Chondrocyte (in vitro differentiated cells): Measurements from ENCODE around the gene STARD7. TPM values are rescaled to one million over a fixed set of nuclear protein-coding genes. Genes with fewer than 3 reads are reported as not detected.

Experiments used
- DNase-seq: peaks from one replicate; pipeline ENCODE4 v3.0.0; 2021; ENCODE audit warnings: mixed read lengths, low spot score
- H3K27ac Mint-ChIP-seq: one replicate; pipeline ENCODE4 v1.8.0; 2021; ENCODE audit warnings: mild to moderate bottlenecking, moderate library complexity, mixed read lengths; ENCODE audit not compliant: unreplicated experiment
- H3K27me3 Mint-ChIP-seq: 2 replicates; pipeline ENCODE4 v1.8.0; 2021; ENCODE audit warnings: low read depth, mixed read lengths
- H3K36me3 Mint-ChIP-seq: 2 replicates; pipeline ENCODE4 v1.8.0; 2021; ENCODE audit warnings: low read depth, mixed read lengths
- H3K4me1 Mint-ChIP-seq: 2 replicates; pipeline ENCODE4 v1.8.0; 2021; ENCODE audit warnings: low read depth, mild to moderate bottlenecking, mixed read lengths
- H3K4me3 Mint-ChIP-seq: one replicate; pipeline ENCODE4 v1.8.0; 2021; ENCODE audit warnings: mild to moderate bottlenecking, moderate library complexity, mixed read lengths; ENCODE audit not compliant: unreplicated experiment
- H3K9me3 Mint-ChIP-seq: 2 replicates; pipeline ENCODE4 v1.8.0; 2021; ENCODE audit warnings: low read depth, mixed read lengths
- total RNA-seq: library from RNA; stranded (reverse); gene quantifications from 3 replicates; pipeline ENCODE4 v1.2.1, GENCODE V29; 2021
- TF ChIP-seq, protein P1 (sequence below): fragments of 200-600 bp; sonication (generic); IDR thresholded peaks from 2 replicates; pipeline ENCODE4 v1.5.0; 2021; ENCODE audit warnings: antibody characterized with exemption, mild to moderate bottlenecking, moderate library complexity

The STARD7 gene
- total RNA-seq, 1 donor from 2014 or later, result 66.1 TPM

DNA sequence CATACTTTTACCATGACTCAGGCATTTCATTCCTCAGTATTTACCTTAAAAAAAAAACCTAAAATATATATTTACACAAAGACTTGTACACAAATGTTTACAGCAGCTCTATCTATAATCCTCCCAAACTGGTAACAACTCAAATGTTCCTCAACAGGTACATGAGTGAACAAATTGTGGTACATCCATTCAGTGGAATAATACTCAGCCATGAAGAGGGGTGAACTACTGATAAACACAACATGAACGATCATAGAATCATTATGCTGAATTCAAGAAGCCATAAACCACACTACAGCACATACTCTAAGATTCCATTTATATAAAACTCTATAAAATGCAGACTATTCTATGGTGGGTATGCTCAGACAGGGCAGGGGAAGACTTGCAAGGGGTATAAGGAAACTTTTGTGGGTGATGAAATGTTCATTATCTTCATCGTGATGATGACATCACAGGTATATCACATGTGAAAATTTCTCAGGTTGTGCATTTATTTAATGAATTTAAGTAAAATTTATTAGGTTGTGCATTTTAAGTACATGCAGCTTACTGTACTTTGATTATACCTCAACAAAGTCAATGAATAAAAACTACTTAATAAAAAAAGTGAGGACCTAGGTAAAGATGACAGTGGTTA, 38.6 kb downstream of the STARD7 start:
- peaks cover 4% of the 10 kb centered on the region for H3K9me3 Mint-ChIP-seq
- peaks cover 9% of the 10 kb centered on the region for H3K4me1 Mint-ChIP-seq
- no peaks in the 10 kb centered on the region for H3K36me3 Mint-ChIP-seq

DNA sequence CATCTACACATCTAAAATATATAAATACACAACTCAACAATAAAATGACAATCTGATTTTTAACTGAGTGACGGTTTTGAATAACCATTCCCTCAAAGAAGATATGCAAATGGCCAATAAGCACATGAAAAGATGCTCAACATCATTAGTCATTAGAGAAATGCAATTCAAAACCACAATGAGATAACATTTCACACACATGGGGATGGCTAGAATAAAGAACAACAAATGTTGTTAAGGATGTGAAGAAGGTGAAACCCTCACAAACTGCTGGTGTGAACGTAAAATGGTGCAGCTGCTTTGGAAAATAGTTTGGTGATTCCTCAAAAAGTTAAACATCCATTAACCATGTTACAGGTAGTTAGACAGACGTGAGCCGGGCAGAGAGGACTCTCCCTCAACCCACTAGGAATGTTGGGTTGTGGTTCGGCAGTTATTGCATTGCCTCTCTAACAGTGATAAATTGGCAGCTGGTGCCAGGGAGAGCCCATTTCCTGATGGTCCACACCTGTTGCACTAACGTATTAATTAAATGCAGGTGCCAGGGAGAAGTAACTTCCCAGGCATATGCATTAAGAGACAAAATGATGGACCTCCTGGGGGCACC, 41.1 kb downstream of the STARD7 start:
- no peak for DNase-seq
- peaks cover 19% of the 10 kb centered on the region for H3K4me1 Mint-ChIP-seq
- H3K36me3 Mint-ChIP-seq, result no peaks in the 10 kb centered on the region
- no peak overlapping the region for H3K27ac Mint-ChIP-seq
- TF ChIP-seq, protein P1, sequence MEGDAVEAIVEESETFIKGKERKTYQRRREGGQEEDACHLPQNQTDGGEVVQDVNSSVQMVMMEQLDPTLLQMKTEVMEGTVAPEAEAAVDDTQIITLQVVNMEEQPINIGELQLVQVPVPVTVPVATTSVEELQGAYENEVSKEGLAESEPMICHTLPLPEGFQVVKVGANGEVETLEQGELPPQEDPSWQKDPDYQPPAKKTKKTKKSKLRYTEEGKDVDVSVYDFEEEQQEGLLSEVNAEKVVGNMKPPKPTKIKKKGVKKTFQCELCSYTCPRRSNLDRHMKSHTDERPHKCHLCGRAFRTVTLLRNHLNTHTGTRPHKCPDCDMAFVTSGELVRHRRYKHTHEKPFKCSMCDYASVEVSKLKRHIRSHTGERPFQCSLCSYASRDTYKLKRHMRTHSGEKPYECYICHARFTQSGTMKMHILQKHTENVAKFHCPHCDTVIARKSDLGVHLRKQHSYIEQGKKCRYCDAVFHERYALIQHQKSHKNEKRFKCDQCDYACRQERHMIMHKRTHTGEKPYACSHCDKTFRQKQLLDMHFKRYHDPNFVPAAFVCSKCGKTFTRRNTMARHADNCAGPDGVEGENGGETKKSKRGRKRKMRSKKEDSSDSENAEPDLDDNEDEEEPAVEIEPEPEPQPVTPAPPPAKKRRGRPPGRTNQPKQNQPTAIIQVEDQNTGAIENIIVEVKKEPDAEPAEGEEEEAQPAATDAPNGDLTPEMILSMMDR, result no peak
- no peak overlapping the region for H3K4me3 Mint-ChIP-seq
- H3K9me3 Mint-ChIP-seq, result peaks cover 4% of the 10 kb centered on the region
- peaks cover 1% of the 10 kb centered on the region for H3K27me3 Mint-ChIP-seq

More for the DNA sequence above, 38.6 kb downstream of the STARD7 start:
- TF ChIP-seq, protein P1, result no peak
- no peak overlapping the region for H3K4me3 Mint-ChIP-seq
- H3K27ac Mint-ChIP-seq, result no peak overlapping the region
- DNase-seq, result no peak
- H3K27me3 Mint-ChIP-seq, result peaks cover 1% of the 10 kb centered on the region

DNA sequence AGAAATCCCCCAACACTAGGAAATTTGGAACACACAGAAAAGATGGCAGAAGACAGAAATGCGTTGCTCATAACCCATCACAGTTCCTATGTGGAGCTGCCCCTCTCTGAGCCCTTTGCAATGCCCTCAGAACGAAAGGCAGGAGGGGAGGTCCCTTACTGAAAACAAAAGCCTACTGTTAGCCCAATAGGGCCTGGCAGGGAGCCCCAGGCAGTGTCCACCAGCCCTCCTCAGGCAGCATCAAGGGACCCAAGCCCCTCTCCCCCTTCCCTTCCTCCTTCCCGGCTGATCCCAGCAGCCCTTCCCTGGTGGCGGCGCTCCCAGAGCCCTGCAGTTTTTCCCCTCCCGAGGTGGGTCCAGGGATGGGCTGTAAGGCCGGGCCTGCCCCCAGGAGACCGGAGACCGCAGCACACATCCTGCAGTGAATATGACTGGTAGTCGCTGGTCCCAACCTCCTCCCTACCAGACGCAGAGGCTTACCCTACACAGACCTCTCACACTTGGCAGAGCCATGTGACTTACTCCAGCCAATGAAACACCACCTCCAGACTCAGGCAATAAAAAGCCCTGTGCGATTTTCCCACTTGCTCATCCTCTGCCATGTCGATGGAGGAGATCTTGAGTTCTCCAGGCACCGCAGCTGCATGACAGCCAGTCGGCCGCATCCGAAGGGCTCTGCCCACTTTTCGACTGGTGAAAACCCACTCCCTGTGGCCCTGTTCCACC, 44.0 kb downstream of the STARD7 start:
- Mint-ChIP-seq H3K4me1 (peaks cover 23% of the 10 kb centered on the region), H3K27me3 (no peaks in the 10 kb centered on the region), H3K36me3 (no peaks in the 10 kb centered on the region), H3K4me3 (no peak overlapping the region), H3K27ac (no peak overlapping the region), H3K9me3 (peaks cover 4% of the 10 kb centered on the region)
- TF ChIP-seq, protein P1, result no peak
- DNase-seq, result no peak

DNA sequence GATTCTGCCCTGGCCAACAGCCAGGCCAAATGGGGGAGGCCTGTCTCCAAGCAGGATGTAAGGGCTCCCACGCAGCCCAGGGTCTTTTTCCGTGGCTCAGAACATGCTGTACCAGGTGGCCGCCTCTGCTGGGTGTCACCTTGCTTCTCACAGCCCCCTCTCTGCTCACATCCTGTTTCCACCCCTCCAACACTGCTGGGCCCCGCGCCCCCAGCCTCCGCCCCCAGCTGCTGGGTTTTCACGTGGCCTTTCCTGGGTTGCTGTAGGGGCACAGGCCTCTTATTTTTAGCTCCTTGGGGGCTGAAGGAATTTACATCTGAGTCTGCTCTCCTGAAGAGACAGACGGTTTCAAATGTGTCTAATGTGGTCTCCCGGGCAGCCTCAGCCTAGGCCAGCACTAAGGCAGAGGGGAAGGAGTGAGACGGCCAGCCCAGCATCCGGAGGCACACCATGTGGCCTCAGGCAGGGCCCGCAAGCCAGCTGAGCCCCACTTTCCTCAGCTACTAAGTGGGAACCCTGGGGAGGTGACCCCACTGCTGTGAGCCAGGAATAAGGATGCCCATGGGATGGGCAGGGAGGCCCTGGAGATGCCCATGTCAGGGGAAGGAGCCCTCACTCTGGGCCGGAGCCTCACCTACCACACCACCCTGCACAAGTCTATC, 44.7 kb downstream of the STARD7 start:
- Mint-ChIP-seq H3K4me1 (peaks cover 19% of the 10 kb centered on the region), H3K27me3 (peaks cover 5% of the 10 kb centered on the region), H3K4me3 (no peak overlapping the region), H3K36me3 (no peaks in the 10 kb centered on the region), H3K9me3 (peaks cover 4% of the 10 kb centered on the region), H3K27ac (peak overlapping the region; percentile 29)
- TF ChIP-seq, protein P1, result no peak
- no peak for DNase-seq

DNA sequence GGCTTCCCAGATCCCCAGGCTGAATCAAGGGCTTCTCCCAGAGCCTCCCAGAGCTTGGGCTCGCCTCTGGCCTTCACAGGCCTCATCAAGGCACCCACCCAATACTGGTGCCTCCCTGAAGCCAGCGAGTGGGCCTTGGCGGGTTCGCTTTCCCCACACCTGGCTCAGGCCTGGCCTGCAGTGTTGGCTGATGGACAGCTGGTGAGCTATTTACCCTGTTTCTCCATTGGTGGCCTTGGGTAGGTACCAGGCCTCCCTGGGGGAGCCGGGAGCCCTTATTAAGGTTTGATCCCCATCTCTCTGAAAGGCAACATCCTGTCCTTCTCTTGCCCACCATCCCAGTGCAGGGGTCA, 45.2 kb downstream of the STARD7 start:
- Mint-ChIP-seq H3K4me1 (peaks cover 17% of the 10 kb centered on the region), H3K27me3 (peaks cover 6% of the 10 kb centered on the region), H3K4me3 (no peak overlapping the region), H3K36me3 (no peaks in the 10 kb centered on the region), H3K9me3 (peaks cover 4% of the 10 kb centered on the region), H3K27ac (no peak overlapping the region)
- no peak for DNase-seq
- TF ChIP-seq, protein P1, result no peak
